ENCODE results near the gene VIL1.

VIL1 gene

DNA sequence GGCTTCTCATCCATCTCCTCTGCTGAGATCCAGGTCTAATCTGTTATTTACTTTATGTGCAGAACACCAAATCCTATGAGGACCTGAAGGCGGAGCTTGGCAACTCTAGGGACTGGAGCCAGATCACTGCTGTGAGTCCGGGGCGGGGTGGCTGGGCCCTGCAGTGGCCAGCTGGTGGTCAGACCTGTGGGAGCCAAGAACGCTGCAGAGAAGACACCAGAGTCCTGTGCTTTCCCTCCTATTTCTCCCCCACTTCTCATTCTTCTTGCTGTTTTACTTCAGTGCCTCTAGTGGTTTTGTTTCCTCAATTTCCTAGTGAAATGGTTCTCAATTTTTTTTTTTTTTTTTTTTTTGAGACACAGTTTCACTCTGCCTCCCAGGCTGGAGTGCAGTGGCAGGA is 19.7 kb downstream of the VIL1 start:
- no peak for DNase-seq (ENCODE audit: low read depth in 3 of 3)

- no peak for DNase-seq (ENCODE audit: low read depth in 3 of 3)
These were observed 25.9 kb downstream of the VIL1 start for GRCh38 chr2:218444692-218445357.

DNA sequence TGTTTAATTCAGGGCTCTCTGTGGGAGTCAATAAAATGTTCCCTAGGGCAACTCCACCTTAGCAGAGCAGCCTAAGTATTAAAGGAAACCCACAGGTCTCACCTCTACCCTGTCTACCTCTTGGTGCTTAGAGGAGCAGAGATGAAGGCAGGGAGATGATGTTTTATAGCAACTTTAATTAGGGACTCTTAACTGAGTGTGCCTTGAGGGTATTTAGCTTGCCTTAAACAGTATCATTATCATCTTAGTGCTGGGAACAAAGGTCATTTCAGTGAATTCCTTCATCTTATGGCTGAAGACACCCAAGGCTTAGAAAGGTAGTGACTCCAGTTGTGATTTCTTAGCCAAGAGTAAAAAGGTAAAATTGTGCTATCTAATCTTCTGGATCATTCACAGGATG is 26.7 kb downstream of the VIL1 start:
- no peak for DNase-seq (ENCODE audit: low read depth in 3 of 3)

GRCh38 chr2:218446547-218446946 is 27.6 kb downstream of the VIL1 start:
- no peak for DNase-seq (ENCODE audit: low read depth in 3 of 3)

DNA sequence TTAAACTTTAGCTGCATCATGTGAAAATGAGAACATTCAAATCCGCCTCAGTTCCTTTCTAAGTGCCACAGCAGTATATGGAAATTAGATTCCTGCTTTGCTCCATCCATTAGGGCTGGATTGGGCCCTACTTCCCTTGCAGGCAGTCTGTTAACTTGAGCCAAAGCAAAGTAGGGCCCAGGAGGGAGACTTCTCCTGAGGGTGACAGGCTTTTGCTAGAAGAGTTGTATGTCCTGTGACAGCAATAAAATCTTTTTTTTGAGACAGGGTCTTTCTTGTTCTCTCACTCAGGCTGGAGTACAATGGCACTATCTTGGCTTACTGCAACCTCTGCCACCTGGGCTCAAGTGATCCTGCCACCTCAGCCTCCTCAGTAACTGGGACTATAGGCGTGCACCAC is 28.1 kb downstream of the VIL1 start:
- no peak for DNase-seq (ENCODE audit: low read depth in 3 of 3)

DNA sequence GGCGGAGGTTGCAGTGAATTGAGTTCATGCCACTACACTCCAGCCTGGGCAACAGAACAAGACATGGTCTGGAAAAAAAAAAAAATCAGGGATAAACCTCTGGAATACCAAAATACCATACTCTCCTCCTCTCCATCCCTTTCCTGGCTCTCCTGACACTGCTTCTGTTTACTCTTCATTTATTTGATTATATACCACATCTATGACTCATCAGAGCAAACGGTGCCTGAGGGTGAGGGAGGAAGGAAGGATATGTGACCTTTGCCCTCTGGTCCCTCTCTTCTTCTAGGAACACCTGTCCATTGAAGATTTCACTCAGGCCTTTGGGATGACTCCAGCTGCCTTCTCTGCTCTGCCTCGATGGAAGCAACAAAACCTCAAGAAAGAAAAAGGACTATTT is 30.0 kb downstream of the VIL1 start:
- DNase-seq (ENCODE audit: low read depth in 3 of 3) = no peak

DNA sequence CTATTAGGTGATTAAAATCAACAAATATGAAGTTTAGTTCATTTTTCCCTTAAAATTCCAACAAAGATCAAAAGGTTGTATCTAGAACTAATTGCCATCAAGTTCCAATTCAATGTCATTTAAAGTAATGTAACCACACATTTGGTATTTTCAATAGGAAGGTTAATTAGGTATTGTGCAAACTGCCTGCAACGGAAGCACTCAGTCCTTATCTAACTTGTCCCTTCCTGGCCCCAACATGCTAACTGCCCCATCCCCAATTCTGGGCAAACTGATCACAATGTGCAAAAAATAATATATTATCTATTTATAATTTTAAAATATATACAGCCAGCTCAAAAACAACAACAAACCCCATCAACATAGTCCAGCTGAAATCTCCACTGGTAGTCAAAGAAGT is 33.2 kb downstream of the VIL1 start:
- no peak for DNase-seq (ENCODE audit: low read depth in 3 of 3)

- no peak for DNase-seq (ENCODE audit: low read depth in 3 of 3)
These were observed 37.9 kb downstream of the VIL1 start for GRCh38 chr2:218456849-218457248.

DNA sequence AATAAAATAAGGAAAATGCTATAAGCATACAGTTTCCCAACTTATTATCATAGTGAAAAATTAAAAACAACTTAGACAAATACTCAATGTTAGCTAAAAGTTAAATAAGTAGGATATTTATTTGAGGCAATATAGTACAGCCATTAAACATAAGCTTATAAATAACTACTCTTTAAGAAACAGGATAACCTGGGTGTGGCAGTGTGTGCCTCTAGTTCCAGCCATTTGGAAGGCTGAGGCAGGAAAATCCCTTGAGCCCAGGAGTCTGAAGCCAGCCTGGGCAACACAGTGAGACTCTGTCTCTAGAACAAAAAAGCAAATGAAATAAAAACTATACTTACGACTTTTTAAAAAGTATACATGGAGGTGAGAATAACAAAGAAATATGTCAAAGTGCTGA is 39.7 kb downstream of the VIL1 start:
- no peak for DNase-seq (ENCODE audit: low read depth in 3 of 3)

- no peak for DNase-seq (ENCODE audit: low read depth in 3 of 3)
These were observed 47.2 kb downstream of the VIL1 start for GRCh38 chr2:218465987-218466633.

- DNase-seq (ENCODE audit: low read depth in 3 of 3) = no peak
These were observed 51.5 kb downstream of the VIL1 start for GRCh38 chr2:218470448-218470847.

DNA sequence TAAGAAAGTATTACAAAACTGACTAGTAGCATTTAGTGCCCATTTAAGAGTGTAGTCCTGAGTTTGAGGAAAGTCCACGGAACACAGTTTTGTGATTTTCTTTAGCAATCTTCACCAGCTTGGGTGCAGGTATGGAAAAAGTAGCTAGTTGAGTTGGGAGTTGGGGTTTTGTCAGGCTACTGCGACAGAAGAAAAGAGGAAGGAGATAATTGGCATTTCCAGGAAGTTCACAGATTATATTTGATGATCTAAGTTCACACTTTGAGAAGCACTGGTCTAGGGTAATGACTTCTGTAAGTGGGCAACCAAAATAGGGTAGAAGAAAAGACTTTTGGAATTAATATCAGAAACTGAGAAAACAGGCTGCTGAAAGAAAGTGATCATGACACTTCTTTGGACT is 52.1 kb downstream of the VIL1 start:
- DNase-seq (ENCODE audit: low read depth in 3 of 3) = no peak

GRCh38 chr2:218471982-218472381 is 53.1 kb downstream of the VIL1 start:
- no peak for DNase-seq (ENCODE audit: low read depth in 3 of 3)

- no peak for DNase-seq (ENCODE audit: low read depth in 3 of 3)
These were observed 54.1 kb downstream of the VIL1 start for GRCh38 chr2:218472988-218473387.

GRCh38 chr2:218474527-218474926 is 55.6 kb downstream of the VIL1 start:
- no peak for DNase-seq (ENCODE audit: low read depth in 3 of 3)

- no peak for DNase-seq (ENCODE audit: low read depth in 3 of 3)
These were observed 57.8 kb downstream of the VIL1 start for GRCh38 chr2:218476676-218477075.

- DNase-seq (ENCODE audit: low read depth in 3 of 3) = no peak
These were observed 58.3 kb downstream of the VIL1 start for GRCh38 chr2:218477247-218477646.

GRCh38 chr2:218478544-218478943 is 59.6 kb downstream of the VIL1 start:
- DNase-seq (ENCODE audit: low read depth in 3 of 3) = no peak

DNA sequence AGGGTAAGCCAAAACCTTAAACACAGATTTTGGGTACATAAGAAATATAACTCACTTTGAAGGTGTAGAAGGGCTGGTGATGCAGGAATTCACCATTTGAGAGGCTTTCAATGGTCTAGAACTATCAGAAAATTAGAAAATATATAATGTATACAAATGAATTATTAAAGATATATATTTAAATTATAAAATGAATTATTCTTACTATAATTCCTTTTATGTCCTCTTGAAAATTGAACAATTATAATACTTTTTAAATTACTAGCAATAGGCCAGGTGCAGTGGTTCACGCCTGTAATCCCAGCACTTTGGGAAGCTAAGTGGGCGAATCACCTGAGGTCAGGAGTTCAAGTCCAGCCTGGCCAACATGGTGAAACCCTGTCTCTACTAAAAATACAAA is 60.7 kb downstream of the VIL1 start:
- no peak for DNase-seq (ENCODE audit: low read depth in 3 of 3)

GRCh38 chr2:218482651-218483050 is 63.7 kb downstream of the VIL1 start:
- no peak for DNase-seq (ENCODE audit: low read depth in 3 of 3)

- DNase-seq (ENCODE audit: low read depth in 3 of 3) = no peak
These were observed 67.2 kb downstream of the VIL1 start for GRCh38 chr2:218485986-218486667.

- no peak for DNase-seq (ENCODE audit: low read depth in 3 of 3)
These were observed 81.7 kb downstream of the VIL1 start for GRCh38 chr2:218500501-218501060.

- no peak for DNase-seq (ENCODE audit: low read depth in 3 of 3)
These were observed 82.7 kb downstream of the VIL1 start for GRCh38 chr2:218501665-218502064.

All from stimulated activated CD4-positive, alpha-beta T cell treated with anti-CD3 and anti-CD28 coated beads, TNF-alpha, amount 100 ng/mL, for 4 hours (primary cell).